ENCODE data around the gene NIPBL.

The NIPBL gene

DNA sequence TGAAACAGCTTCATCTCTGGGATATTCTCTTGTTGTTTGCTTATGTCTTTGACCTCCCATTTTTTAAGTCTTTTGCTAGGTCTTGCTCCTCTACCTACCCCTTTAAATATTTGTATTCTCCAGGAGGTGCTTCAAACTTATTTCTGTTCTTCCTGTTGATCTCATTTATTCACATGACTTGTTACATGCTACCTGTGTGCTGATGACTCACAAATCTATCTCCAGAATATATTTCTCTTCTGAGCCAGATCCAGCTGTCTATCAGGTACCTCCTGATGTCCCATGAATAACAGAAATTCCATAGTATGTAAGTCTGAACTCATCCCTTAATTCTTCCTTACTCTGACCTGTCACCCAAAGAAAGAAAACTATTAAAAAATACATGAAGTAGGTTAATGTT is 11.0 kb downstream of the NIPBL start:
- Histone ChIP-seq H3K9me3 (ENCODE audit: low read length) (no peaks in the 10 kb centered on the region), H3K79me2 (ENCODE audit: insufficient read depth, low read length) (peaks cover 94% of the 10 kb centered on the region), H3K4me1 (ENCODE audit: insufficient read depth, low read length, severe bottlenecking) (peaks cover 5% of the 10 kb centered on the region), H3K4me2 (ENCODE audit: low read length) (no peak overlapping the region), H3K4me3 (ENCODE audit: low read depth, low read length, poor library complexity, severe bottlenecking) (no peak overlapping the region), H3K9ac (ENCODE audit: low read length) (no peak overlapping the region), H2AFZ (ENCODE audit: low read length) (no peak overlapping the region), H3K9me2 (ENCODE audit: low read depth, low read length) (no peaks in the 10 kb centered on the region), H3F3A (ENCODE audit: insufficient read depth, low read length) (no peaks in the 10 kb centered on the region), H3K27me3 (ENCODE audit: insufficient read depth, low read length) (no peaks in the 10 kb centered on the region), H4K20me1 (ENCODE audit: insufficient read depth, low read length) (peaks cover 3% of the 10 kb centered on the region; the same call in 1 of the 2 replicates), H3K27ac (ENCODE audit: low read depth, low read length, poor library complexity, severe bottlenecking) (no peak overlapping the region), H3K36me3 (ENCODE audit: insufficient read depth, low read length) (peaks cover 25% of the 10 kb centered on the region; the same call in 1 of the 2 replicates)
- TF ChIP-seq EZH2 (IDR thresholded peaks at IDR 0.05; ENCODE audit: borderline replicate concordance, low read length) = no peak
- TF ChIP-seq, protein P1, sequence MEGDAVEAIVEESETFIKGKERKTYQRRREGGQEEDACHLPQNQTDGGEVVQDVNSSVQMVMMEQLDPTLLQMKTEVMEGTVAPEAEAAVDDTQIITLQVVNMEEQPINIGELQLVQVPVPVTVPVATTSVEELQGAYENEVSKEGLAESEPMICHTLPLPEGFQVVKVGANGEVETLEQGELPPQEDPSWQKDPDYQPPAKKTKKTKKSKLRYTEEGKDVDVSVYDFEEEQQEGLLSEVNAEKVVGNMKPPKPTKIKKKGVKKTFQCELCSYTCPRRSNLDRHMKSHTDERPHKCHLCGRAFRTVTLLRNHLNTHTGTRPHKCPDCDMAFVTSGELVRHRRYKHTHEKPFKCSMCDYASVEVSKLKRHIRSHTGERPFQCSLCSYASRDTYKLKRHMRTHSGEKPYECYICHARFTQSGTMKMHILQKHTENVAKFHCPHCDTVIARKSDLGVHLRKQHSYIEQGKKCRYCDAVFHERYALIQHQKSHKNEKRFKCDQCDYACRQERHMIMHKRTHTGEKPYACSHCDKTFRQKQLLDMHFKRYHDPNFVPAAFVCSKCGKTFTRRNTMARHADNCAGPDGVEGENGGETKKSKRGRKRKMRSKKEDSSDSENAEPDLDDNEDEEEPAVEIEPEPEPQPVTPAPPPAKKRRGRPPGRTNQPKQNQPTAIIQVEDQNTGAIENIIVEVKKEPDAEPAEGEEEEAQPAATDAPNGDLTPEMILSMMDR (IDR thresholded peaks at IDR 0.05; ENCODE audit: low read length) = no peak

DNA sequence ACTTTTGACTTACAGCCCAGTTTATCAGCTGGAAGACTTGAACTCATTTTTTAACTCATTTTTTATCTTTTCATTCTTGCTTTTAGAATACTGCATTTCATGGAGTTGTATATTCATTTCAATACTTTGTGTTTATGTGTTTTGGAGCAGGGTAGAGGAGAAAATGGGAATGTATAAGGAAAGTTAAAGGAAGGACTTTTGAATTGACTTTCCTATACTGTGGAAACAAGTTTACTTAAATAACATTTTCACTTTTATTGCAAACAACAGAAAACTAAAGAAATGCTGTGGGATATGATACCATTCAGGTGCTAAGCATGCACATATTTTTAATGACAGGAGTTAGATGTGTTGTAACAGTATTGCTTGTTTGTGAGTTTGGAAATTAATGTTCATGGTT is 11.7 kb downstream of the NIPBL start:
- no peak overlapping the region for H3K9ac ChIP-seq (ENCODE audit: low read length)
- no peaks in the 10 kb centered on the region for H3K4me1 ChIP-seq (ENCODE audit: insufficient read depth, low read length, severe bottlenecking)
- H3K27me3 ChIP-seq (ENCODE audit: insufficient read depth, low read length) = no peaks in the 10 kb centered on the region
- no peaks in the 10 kb centered on the region for H3K9me2 ChIP-seq (ENCODE audit: low read depth, low read length)
- H3K27ac ChIP-seq (ENCODE audit: low read depth, low read length, poor library complexity, severe bottlenecking) = no peak overlapping the region
- H3K9me3 ChIP-seq (ENCODE audit: low read length) = no peaks in the 10 kb centered on the region
- H3F3A ChIP-seq (ENCODE audit: insufficient read depth, low read length) = no peaks in the 10 kb centered on the region
- H2AFZ ChIP-seq (ENCODE audit: low read length) = no peak overlapping the region
- peaks cover 93% of the 10 kb centered on the region for H3K79me2 ChIP-seq (ENCODE audit: insufficient read depth, low read length)
- peaks cover 3% of the 10 kb centered on the region; the same call in 1 of the 2 replicates for H4K20me1 ChIP-seq (ENCODE audit: insufficient read depth, low read length)
- H3K4me2 ChIP-seq (ENCODE audit: low read length) = no peak overlapping the region
- no peak overlapping the region for H3K4me3 ChIP-seq (ENCODE audit: low read depth, low read length, poor library complexity, severe bottlenecking)
- peaks cover 25% of the 10 kb centered on the region; the same call in 1 of the 2 replicates for H3K36me3 ChIP-seq (ENCODE audit: insufficient read depth, low read length)
- TF ChIP-seq EZH2 (IDR thresholded peaks at IDR 0.05; ENCODE audit: borderline replicate concordance, low read length) = no peak
- TF ChIP-seq, protein P1 (IDR thresholded peaks at IDR 0.05; ENCODE audit: low read length) = no peak

- TF ChIP-seq, protein P1 (IDR thresholded peaks at IDR 0.05; ENCODE audit: low read length) = no peak
- TF ChIP-seq EZH2 (IDR thresholded peaks at IDR 0.05; ENCODE audit: borderline replicate concordance, low read length) = no peak
- no peak overlapping the region for H2AFZ ChIP-seq (ENCODE audit: low read length)
- no peak overlapping the region for H3K4me3 ChIP-seq (ENCODE audit: low read depth, low read length, poor library complexity, severe bottlenecking)
- no peaks in the 10 kb centered on the region for H3F3A ChIP-seq (ENCODE audit: insufficient read depth, low read length)
- H3K27ac ChIP-seq (ENCODE audit: low read depth, low read length, poor library complexity, severe bottlenecking) = no peak overlapping the region
- H3K9me3 ChIP-seq (ENCODE audit: low read length) = peaks cover 6% of the 10 kb centered on the region; the same call in 1 of the 2 replicates
- H3K27me3 ChIP-seq (ENCODE audit: insufficient read depth, low read length) = no peaks in the 10 kb centered on the region
- H4K20me1 ChIP-seq (ENCODE audit: insufficient read depth, low read length) = peaks cover 5% of the 10 kb centered on the region; the same call in 1 of the 2 replicates
- H3K79me2 ChIP-seq (ENCODE audit: insufficient read depth, low read length) = peaks cover 93% of the 10 kb centered on the region
- no peaks in the 10 kb centered on the region for H3K4me1 ChIP-seq (ENCODE audit: insufficient read depth, low read length, severe bottlenecking)
- no peaks in the 10 kb centered on the region for H3K9me2 ChIP-seq (ENCODE audit: low read depth, low read length)
- H3K4me2 ChIP-seq (ENCODE audit: low read length) = no peak overlapping the region
- H3K36me3 ChIP-seq (ENCODE audit: insufficient read depth, low read length) = peaks cover 25% of the 10 kb centered on the region; the same call in 1 of the 2 replicates
- H3K9ac ChIP-seq (ENCODE audit: low read length) = no peak overlapping the region
Measured at GRCh38 chr5:36889264-36889663, 12.7 kb downstream of the NIPBL start.
